ENCODE measurements around the gene TMBIM4.

TMBIM4 gene

GRCh38 chr12:66115071-66115600, 54.7 kb downstream of the TMBIM4 start:
- no peak for TF ChIP-seq CTCF (IDR thresholded peaks at IDR 0.05; ENCODE audit: low read length, missing control alignments)
- no peak for DNase-seq (ENCODE audit: low read depth)
- H3K4me3 ChIP-seq (replicated peaks; ENCODE audit: low read depth, low read length) = no peak overlapping the region

- no peak for DNase-seq (ENCODE audit: low read depth)
- H3K4me3 ChIP-seq (replicated peaks; ENCODE audit: low read depth, low read length) = no peak overlapping the region
- TF ChIP-seq CTCF (IDR thresholded peaks at IDR 0.05; ENCODE audit: low read length, missing control alignments) = no peak
Observed at GRCh38 chr12:66113471-66113870, 56.3 kb downstream of the TMBIM4 start.

- peak; percentile 40 for DNase-seq (ENCODE audit: low read depth)
- H3K4me3 ChIP-seq (replicated peaks; ENCODE audit: low read depth, low read length) = no peak overlapping the region
Observed at GRCh38 chr12:66111605-66112004, 58.2 kb downstream of the TMBIM4 start.

GRCh38 chr12:66109056-66109455, 60.7 kb downstream of the TMBIM4 start:
- H3K4me3 ChIP-seq (replicated peaks; ENCODE audit: low read depth, low read length) = no peak overlapping the region
- no peak for TF ChIP-seq CTCF (IDR thresholded peaks at IDR 0.05; ENCODE audit: low read length, missing control alignments)
- DNase-seq (ENCODE audit: low read depth) = no peak

More at GRCh38 chr12:66111605-66112004, 58.2 kb downstream of the TMBIM4 start:
- TF ChIP-seq CTCF (IDR thresholded peaks at IDR 0.05; ENCODE audit: low read length, missing control alignments) = no peak

GRCh38 chr12:66108386-66108785, 61.4 kb downstream of the TMBIM4 start:
- H3K4me3 ChIP-seq (replicated peaks; ENCODE audit: low read depth, low read length) = no peak overlapping the region
- no peak for TF ChIP-seq CTCF (IDR thresholded peaks at IDR 0.05; ENCODE audit: low read length, missing control alignments)
- DNase-seq (ENCODE audit: low read depth) = no peak

- DNase-seq (ENCODE audit: low read depth) = peak; percentile 98
- peak; percentile 77 for TF ChIP-seq CTCF (IDR thresholded peaks at IDR 0.05; ENCODE audit: low read length, missing control alignments)
- H3K4me3 ChIP-seq (replicated peaks; ENCODE audit: low read depth, low read length) = no peak overlapping the region
Observed at GRCh38 chr12:66107451-66107915, 62.3 kb downstream of the TMBIM4 start.
